ENCODE measurements around the gene KCTD5.

Gene KCTD5

GRCh38 chr16:2701272-2701671 is 18.9 kb downstream of the KCTD5 start:
- H3K4me2 ChIP-seq (ENCODE audit: low read depth, low read length, poor library complexity, severe bottlenecking), result no peak overlapping the region

DNA sequence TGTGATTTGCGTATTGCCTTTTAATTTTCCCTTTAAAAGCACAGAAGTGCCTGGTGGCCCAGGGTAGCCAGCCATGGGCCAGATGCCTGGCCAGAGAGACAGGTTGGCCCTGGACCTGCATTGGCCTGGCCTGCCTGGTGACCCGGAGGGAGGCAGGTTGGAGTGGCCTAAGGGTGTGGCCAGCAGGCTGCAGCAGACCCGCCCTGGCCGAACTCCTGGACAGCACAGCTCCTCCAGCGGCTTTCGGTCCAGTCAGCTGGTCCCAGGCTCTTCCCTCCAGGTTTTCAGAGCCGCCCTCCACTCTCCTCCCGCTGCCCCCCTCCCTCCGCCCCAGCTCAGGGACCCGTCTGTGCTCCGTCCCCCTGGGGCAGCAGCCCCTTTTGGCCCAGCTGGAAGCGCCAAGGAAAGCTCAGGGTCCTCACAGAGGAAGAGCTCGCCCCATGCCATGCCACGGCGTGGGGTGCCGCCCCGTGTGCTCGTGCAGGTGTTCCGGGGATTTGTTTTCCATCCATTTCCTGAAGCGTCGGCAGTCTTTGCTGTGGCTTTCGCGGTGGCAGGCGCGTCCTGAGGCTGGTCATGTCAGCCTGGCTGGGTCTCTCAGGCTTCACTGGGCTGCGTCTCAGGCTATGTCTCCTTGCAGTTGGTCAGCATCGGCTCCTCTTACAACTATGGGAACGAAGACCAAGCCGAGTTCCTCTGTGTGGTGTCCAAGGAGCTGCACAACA is 19.6 kb downstream of the KCTD5 start:
- no peaks in the 10 kb centered on the region for H3K27me3 ChIP-seq (ENCODE audit: insufficient read depth, low read length, poor library complexity, severe bottlenecking)
- H3K4me2 ChIP-seq (ENCODE audit: low read depth, low read length, poor library complexity, severe bottlenecking), result no peak overlapping the region
- no peaks in the 10 kb centered on the region for H3F3A ChIP-seq (ENCODE audit: low read depth)
- no peaks in the 10 kb centered on the region for H3K79me2 ChIP-seq (ENCODE audit: insufficient read depth, low read length)
- no peak overlapping the region for H2AFZ ChIP-seq (ENCODE audit: low read length)
- no peaks in the 10 kb centered on the region for H3K4me1 ChIP-seq (ENCODE audit: insufficient read depth, low read length, poor library complexity, severe bottlenecking)
- H4K20me1 ChIP-seq (ENCODE audit: insufficient read depth, low read length, poor library complexity, severe bottlenecking), result no peaks in the 10 kb centered on the region
- no peak overlapping the region for H3K4me3 ChIP-seq (ENCODE audit: low read length, poor library complexity, severe bottlenecking)
- no peaks in the 10 kb centered on the region for H3K9me2 ChIP-seq (replicated peaks; ENCODE audit: low read depth, low read length)
- H3K36me3 ChIP-seq (ENCODE audit: insufficient read depth, low read length), result peaks cover 4% of the 10 kb centered on the region; the same call in 1 of the 2 replicates
- H3K9ac ChIP-seq (ENCODE audit: low read depth, low read length, poor library complexity, severe bottlenecking), result no peak overlapping the region
- no peaks in the 10 kb centered on the region for H3K9me3 ChIP-seq (ENCODE audit: insufficient read depth, low read depth, low read length)
- TF ChIP-seq EZH2phosphoT487 (IDR thresholded peaks at IDR 0.05; ENCODE audit: borderline replicate concordance), result no peak
- TF ChIP-seq, protein P1, sequence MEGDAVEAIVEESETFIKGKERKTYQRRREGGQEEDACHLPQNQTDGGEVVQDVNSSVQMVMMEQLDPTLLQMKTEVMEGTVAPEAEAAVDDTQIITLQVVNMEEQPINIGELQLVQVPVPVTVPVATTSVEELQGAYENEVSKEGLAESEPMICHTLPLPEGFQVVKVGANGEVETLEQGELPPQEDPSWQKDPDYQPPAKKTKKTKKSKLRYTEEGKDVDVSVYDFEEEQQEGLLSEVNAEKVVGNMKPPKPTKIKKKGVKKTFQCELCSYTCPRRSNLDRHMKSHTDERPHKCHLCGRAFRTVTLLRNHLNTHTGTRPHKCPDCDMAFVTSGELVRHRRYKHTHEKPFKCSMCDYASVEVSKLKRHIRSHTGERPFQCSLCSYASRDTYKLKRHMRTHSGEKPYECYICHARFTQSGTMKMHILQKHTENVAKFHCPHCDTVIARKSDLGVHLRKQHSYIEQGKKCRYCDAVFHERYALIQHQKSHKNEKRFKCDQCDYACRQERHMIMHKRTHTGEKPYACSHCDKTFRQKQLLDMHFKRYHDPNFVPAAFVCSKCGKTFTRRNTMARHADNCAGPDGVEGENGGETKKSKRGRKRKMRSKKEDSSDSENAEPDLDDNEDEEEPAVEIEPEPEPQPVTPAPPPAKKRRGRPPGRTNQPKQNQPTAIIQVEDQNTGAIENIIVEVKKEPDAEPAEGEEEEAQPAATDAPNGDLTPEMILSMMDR (conservative IDR thresholded peaks at IDR 0.05; ENCODE audit: low read length), result no peak

More at GRCh38 chr16:2701272-2701671, 18.9 kb downstream of the KCTD5 start:
- no peaks in the 10 kb centered on the region for H3K9me3 ChIP-seq (ENCODE audit: insufficient read depth, low read depth, low read length)
- H3K4me1 ChIP-seq (ENCODE audit: insufficient read depth, low read length, poor library complexity, severe bottlenecking), result no peaks in the 10 kb centered on the region
- peaks cover 4% of the 10 kb centered on the region; the same call in 1 of the 2 replicates for H3K36me3 ChIP-seq (ENCODE audit: insufficient read depth, low read length)
- H3K79me2 ChIP-seq (ENCODE audit: insufficient read depth, low read length), result no peaks in the 10 kb centered on the region
- no peaks in the 10 kb centered on the region for H3K9me2 ChIP-seq (replicated peaks; ENCODE audit: low read depth, low read length)
- no peaks in the 10 kb centered on the region for H3K27me3 ChIP-seq (ENCODE audit: insufficient read depth, low read length, poor library complexity, severe bottlenecking)
- TF ChIP-seq, protein P1 (conservative IDR thresholded peaks at IDR 0.05; ENCODE audit: low read length), result no peak
- TF ChIP-seq EZH2phosphoT487 (IDR thresholded peaks at IDR 0.05; ENCODE audit: borderline replicate concordance), result no peak
- H3K9ac ChIP-seq (ENCODE audit: low read depth, low read length, poor library complexity, severe bottlenecking), result no peak overlapping the region
- no peak overlapping the region for H3K4me3 ChIP-seq (ENCODE audit: low read length, poor library complexity, severe bottlenecking)
- H2AFZ ChIP-seq (ENCODE audit: low read length), result no peak overlapping the region
- no peaks in the 10 kb centered on the region for H3F3A ChIP-seq (ENCODE audit: low read depth)
- no peaks in the 10 kb centered on the region for H4K20me1 ChIP-seq (ENCODE audit: insufficient read depth, low read length, poor library complexity, severe bottlenecking)

- H2AFZ ChIP-seq (ENCODE audit: low read length), result no peak overlapping the region
- H3K36me3 ChIP-seq (ENCODE audit: insufficient read depth, low read length), result peaks cover 4% of the 10 kb centered on the region; the same call in 1 of the 2 replicates
- TF ChIP-seq EZH2phosphoT487 (IDR thresholded peaks at IDR 0.05; ENCODE audit: borderline replicate concordance), result no peak
- TF ChIP-seq, protein P1 (conservative IDR thresholded peaks at IDR 0.05; ENCODE audit: low read length), result no peak
- no peaks in the 10 kb centered on the region for H3K27me3 ChIP-seq (ENCODE audit: insufficient read depth, low read length, poor library complexity, severe bottlenecking)
- H3K9ac ChIP-seq (ENCODE audit: low read depth, low read length, poor library complexity, severe bottlenecking), result no peak overlapping the region
- no peaks in the 10 kb centered on the region for H4K20me1 ChIP-seq (ENCODE audit: insufficient read depth, low read length, poor library complexity, severe bottlenecking)
- no peaks in the 10 kb centered on the region for H3K4me1 ChIP-seq (ENCODE audit: insufficient read depth, low read length, poor library complexity, severe bottlenecking)
- H3K9me3 ChIP-seq (ENCODE audit: insufficient read depth, low read depth, low read length), result no peaks in the 10 kb centered on the region
- H3K79me2 ChIP-seq (ENCODE audit: insufficient read depth, low read length), result no peaks in the 10 kb centered on the region
- no peaks in the 10 kb centered on the region for H3K9me2 ChIP-seq (replicated peaks; ENCODE audit: low read depth, low read length)
- H3K4me2 ChIP-seq (ENCODE audit: low read depth, low read length, poor library complexity, severe bottlenecking), result no peak overlapping the region
- no peaks in the 10 kb centered on the region for H3F3A ChIP-seq (ENCODE audit: low read depth)
- no peak overlapping the region for H3K4me3 ChIP-seq (ENCODE audit: low read length, poor library complexity, severe bottlenecking)
These were observed 20.1 kb downstream of the KCTD5 start for GRCh38 chr16:2702438-2702825.

All from Loucy (cell line).